Thoracic aorta (tissue), 2 donors: ENCODE measurements around the gene SOX18. TPM values are rescaled to one million over a fixed set of nuclear protein-coding genes. Genes with fewer than 3 reads are reported as not detected.

Experiments used
- ATAC-seq: fragments of 150-250 bp; one replicate; pipeline ENCODE4 v1.8.0; 2017; ENCODE audit warnings: low read depth; ENCODE audit not compliant: insufficient number of reproducible peaks, low FRiP score
- DNase-seq: peaks from one replicate; pipeline ENCODE4 v3.0.0-alpha.2; 2020; ENCODE audit warnings: low spot score
- H3K27ac ChIP-seq, 2 donors: fragments of 200-600 bp; sonication (generic); 1 replicate in 1 of 2; 2 replicates in 1 of 2; pipeline ENCODE4 v1.5.1; 2016; ENCODE audit warnings: mild to moderate bottlenecking in 2 of 2, moderate library complexity in 2 of 2
- H3K27me3 ChIP-seq: fragments of 200-600 bp; sonication (generic); replicated peaks from 2 replicates; pipeline ENCODE4 v1.6.0; 2016; ENCODE audit warnings: mild to moderate bottlenecking; ENCODE audit not compliant: insufficient read depth
- H3K36me3 ChIP-seq: fragments of 200-600 bp; sonication (generic); one replicate; pipeline ENCODE4 v1.5.1; 2016
- H3K4me1 ChIP-seq, 2 donors: fragments of 200-600 bp; sonication (generic); 1 replicate in 1 of 2; 2 replicates in 1 of 2; pipeline versions ENCODE4 v1.5.1 to v1.6.0; 2016; ENCODE audit warnings: low read depth in 2 of 2, mild to moderate bottlenecking in 1 of 2; ENCODE audit not compliant: control insufficient read depth in 1 of 2
- H3K4me3 ChIP-seq: fragments of 200-600 bp; sonication (generic); 2 replicates; pipeline ENCODE4 v1.5.1; 2016; ENCODE audit warnings: mild to moderate bottlenecking
- H3K9me3 ChIP-seq: fragments of 200-600 bp; sonication (generic); 2 replicates; pipeline ENCODE4 v1.5.1; 2016
- CTCF ChIP-seq: fragments of 200-600 bp; sonication (generic); IDR thresholded peaks from one replicate; pipeline ENCODE4 v1.5.1; 2019; ENCODE audit warnings: antibody characterized with exemption
- total RNA-seq, 2 donors: library from RNA; depleted of rRNA; stranded (reverse); fragments of >200 nt; gene quantifications; one replicate each; pipeline versions ENCODE4 v1.1.0 to v1.2.3, GENCODE V29; 2016

Gene SOX18
- total RNA-seq, 2 donors from 2014 or later: 4.2 to 15.3 TPM

DNA sequence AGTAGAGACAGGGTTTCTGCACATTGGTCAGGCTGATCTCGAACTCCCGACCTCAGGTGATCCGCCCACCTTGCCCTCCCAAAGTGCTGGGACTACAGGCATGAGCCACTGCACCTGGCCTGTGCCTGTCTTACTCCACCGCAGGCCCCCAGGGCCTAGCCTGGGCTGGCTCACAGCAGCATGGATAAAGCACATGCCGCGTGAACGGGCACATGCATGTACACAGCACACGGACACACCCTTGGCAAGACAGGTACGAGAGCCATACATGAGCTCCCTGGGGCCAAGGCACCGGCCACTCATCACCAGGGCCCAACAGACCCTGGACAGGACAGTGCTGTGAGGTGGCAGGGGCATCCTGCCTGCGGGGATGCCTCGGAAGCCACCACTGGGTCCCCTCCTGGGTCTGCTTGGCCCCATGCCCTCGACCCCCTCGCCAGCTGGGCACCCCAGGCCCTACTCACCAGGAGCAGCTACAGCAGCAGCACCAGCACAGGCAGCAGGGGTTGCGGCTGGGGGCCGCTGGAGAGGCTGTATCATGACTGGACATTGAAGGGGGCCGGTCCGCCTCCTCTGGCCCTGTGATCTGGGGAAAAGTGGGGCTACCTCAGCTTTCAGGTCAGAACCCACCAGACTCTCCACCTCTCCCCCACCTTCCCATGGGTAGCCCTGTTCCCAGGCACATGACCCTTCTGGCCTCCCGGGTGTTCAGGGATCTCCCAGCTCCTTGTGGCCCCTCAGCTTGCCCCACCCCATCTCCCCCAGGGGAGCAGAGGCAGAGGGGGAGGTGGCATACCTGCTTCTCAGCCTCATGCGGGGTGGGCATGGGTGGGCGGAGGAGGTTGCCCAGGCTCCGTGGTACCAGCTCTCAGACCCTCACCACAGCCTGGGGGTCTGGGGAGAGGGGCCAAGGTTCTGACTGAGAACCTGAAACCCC is 26.9 kb upstream of the SOX18 start:
- no peaks in the 10 kb centered on the region for H3K9me3 ChIP-seq
- H3K36me3 ChIP-seq: peaks cover 17% of the 10 kb centered on the region
- H3K27me3 ChIP-seq: no peaks in the 10 kb centered on the region
- H3K4me3 ChIP-seq: peak overlapping the region; percentile 83
- H3K27ac ChIP-seq: no peak overlapping the region
- no peak for TF ChIP-seq CTCF
- DNase-seq: no peak
- ATAC-seq: no peak
- H3K4me1 ChIP-seq: peaks cover 11 to 22% of the 10 kb centered on the region in 2 donors

GRCh38 chr20:64075556-64075955 is 26.1 kb upstream of the SOX18 start:
- DNase-seq: no peak
- no peaks in the 10 kb centered on the region for H3K9me3 ChIP-seq
- H3K36me3 ChIP-seq: peaks cover 17% of the 10 kb centered on the region
- H3K27me3 ChIP-seq: no peaks in the 10 kb centered on the region
- no peak overlapping the region for H3K27ac ChIP-seq
- H3K4me1 ChIP-seq: peaks cover 11 to 21% of the 10 kb centered on the region in 2 donors
- TF ChIP-seq CTCF: no peak
- H3K4me3 ChIP-seq: no peak overlapping the region
- no peak for ATAC-seq

DNA sequence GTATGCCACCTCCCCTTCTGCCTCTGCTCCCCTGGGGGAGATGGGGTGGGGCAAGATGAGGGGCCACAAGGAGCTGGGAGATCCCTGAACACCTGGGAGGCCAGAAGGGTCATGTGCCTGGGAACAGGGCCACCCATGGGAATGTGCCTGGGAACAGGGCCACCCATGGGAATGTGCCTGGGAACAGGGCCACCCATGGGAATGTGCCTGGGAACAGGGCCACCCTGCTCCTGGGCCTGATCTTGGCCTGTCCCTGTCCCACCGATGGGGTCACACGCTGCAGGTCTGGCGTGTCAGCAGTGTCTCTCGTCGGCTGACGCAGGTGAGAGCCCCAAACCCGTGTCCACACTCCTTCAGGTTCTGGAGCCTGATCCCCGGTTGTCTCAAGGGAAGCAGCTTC is 25.5 kb upstream of the SOX18 start:
- Histone ChIP-seq H3K36me3 (peaks cover 20% of the 10 kb centered on the region), H3K4me1 (peaks cover 11 to 16% of the 10 kb centered on the region in 2 donors)

GRCh38 chr20:64074184-64074789 is 24.8 kb upstream of the SOX18 start:
- no peaks in the 10 kb centered on the region for H3K27me3 ChIP-seq
- peaks cover 20% of the 10 kb centered on the region for H3K36me3 ChIP-seq
- no peak for DNase-seq
- no peak overlapping the region for H3K27ac ChIP-seq
- no peak for ATAC-seq
- no peaks in the 10 kb centered on the region for H3K9me3 ChIP-seq
- no peak overlapping the region for H3K4me3 ChIP-seq
- no peak for TF ChIP-seq CTCF
- H3K4me1 ChIP-seq: peaks cover 10 to 14% of the 10 kb centered on the region in 2 donors

More for the DNA sequence above, 25.5 kb upstream of the SOX18 start:
- DNase-seq (no peak), ATAC-seq (no peak)
- Histone ChIP-seq H3K27me3 (no peaks in the 10 kb centered on the region), H3K4me3 (no peak overlapping the region), H3K27ac (no peak overlapping the region), H3K9me3 (no peaks in the 10 kb centered on the region)
- no peak for TF ChIP-seq CTCF

GRCh38 chr20:64073476-64074183 is 24.2 kb upstream of the SOX18 start:
- H3K27ac ChIP-seq: no peak overlapping the region
- peaks cover 4 to 8% of the 10 kb centered on the region in 2 donors for H3K4me1 ChIP-seq
- no peak for ATAC-seq
- no peak for DNase-seq
- peaks cover 20% of the 10 kb centered on the region for H3K36me3 ChIP-seq
- H3K4me3 ChIP-seq: no peak overlapping the region
- no peaks in the 10 kb centered on the region for H3K9me3 ChIP-seq
- no peaks in the 10 kb centered on the region for H3K27me3 ChIP-seq
- TF ChIP-seq CTCF: no peak
